ENCODE data around the gene HABP2.
A peak's percentile ranks its signal among the peaks of the same experiment; 100 is the strongest.

Gene HABP2

DNA sequence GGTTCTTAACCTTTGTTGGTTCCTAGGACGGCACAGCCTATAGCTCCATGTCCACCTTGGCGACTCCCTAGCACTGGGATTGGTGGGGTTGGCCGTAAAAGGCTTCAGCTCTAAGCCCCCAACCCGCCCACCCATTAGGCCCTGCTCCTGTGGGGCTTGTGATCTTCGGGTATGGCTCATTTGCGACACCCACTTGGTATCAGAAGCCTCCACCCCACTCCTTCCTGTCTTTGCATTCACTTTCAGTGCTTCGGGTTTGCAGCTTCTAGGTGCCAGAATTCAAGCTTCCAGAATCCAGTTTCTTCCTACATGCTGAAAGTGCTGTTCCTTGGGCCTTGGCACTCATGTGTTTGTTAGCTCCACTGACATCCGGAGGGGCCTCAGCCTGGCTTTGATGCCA is 39.5 kb downstream of the HABP2 start:
- peaks cover 25% of the 10 kb centered on the region for H3K27me3 Mint-ChIP-seq

DNA sequence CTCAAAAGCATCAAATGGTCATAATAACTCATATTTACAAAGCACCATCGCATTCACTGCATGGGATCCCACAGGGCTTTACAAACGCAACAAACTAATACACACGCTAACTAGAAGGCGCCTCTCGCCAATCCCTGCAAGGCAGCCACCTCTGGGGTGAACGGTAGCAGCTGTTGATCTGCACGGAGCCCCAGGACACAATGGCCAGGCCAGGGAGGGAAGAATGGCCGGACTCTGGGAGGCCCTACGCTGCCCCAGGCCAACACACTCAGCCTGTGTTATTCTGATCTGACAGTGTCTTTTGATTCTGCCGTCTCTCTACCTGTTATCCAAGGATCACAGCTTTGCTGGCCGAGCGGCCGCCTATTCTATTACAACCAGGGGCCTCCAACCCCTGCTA is 41.8 kb downstream of the HABP2 start:
- H3K4me3 Mint-ChIP-seq, result no peak overlapping the region
- peaks cover 5% of the 10 kb centered on the region for H3K4me1 Mint-ChIP-seq
- peaks cover 26% of the 10 kb centered on the region for H3K27me3 Mint-ChIP-seq
- ATAC-seq (no peak), DNase-seq (no peak)
- no peak overlapping the region for H3K27ac Mint-ChIP-seq
- no peaks in the 10 kb centered on the region for H3K9me3 Mint-ChIP-seq

More for the DNA sequence above, 39.5 kb downstream of the HABP2 start:
- H3K4me3 Mint-ChIP-seq, result no peak overlapping the region
- no peak for DNase-seq
- ATAC-seq, result no peak
- no peak overlapping the region for H3K27ac Mint-ChIP-seq
- H3K9me3 Mint-ChIP-seq, result no peaks in the 10 kb centered on the region
- H3K4me1 Mint-ChIP-seq, result peaks cover 5% of the 10 kb centered on the region

DNA sequence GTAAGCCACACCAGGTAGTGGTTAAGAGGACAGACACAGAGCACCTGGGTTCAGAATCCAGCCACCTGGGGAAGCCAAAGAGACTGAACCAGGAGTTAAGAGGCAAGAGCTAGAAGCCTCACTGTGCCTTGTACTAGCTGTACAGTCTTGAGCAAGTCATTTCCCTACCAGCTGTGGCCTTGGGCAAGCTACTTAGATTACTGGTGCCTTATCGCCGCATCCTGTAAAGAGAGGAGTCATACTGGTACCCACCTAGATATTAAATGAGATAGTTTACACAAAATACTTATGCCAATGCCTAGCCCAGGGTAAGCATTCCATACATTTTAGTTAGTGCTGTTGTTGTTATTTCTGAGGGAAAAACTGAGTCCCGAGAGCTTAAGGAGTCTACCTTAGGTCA is 47.7 kb downstream of the HABP2 start:
- DNase-seq (no peak), ATAC-seq (no peak)
- Mint-ChIP-seq H3K9me3 (no peaks in the 10 kb centered on the region), H3K27ac (no peak overlapping the region), H3K4me1 (no peaks in the 10 kb centered on the region), H3K27me3 (peaks cover 40% of the 10 kb centered on the region), H3K4me3 (no peak overlapping the region)

DNA sequence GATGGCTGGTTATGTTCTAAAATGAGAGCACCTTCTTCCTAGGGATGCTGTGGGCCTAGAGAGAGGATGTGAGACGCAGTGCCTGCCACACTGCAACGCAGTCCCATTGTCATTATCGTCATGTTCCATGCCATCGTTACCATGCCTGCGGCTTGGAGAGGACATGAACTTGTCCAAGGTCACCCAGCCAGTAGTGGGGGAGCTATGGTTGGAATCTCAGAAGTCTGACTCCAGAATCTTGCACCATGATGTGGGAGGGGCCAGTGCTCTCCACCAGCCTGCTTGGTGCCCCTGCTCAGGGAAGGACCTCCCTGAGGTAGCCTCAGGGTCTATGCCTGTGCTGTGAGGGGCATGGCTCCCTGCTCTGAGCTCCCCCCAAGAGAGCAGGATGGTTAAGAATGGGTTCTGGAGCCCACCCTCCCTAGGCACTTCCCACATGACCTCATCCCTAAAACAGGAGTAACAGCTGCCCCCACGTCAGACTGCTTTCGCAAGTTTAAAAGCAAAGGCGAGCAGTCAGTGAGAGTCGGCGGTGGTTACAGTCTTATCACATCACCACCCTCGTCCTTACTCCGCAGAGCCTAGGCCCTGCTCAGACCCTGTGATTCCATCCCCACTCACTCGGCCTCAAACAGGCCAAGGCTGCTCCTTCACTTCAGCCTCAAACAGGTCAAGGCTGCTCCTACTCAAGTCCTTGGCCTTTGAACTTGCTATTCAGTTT is 50.4 kb downstream of the HABP2 start:
- Mint-ChIP-seq H3K27ac (no peak overlapping the region), H3K4me3 (no peak overlapping the region), H3K4me1 (no peaks in the 10 kb centered on the region), H3K9me3 (no peaks in the 10 kb centered on the region), H3K27me3 (peaks cover 43% of the 10 kb centered on the region)
- DNase-seq (no peak), ATAC-seq (no peak)

DNA sequence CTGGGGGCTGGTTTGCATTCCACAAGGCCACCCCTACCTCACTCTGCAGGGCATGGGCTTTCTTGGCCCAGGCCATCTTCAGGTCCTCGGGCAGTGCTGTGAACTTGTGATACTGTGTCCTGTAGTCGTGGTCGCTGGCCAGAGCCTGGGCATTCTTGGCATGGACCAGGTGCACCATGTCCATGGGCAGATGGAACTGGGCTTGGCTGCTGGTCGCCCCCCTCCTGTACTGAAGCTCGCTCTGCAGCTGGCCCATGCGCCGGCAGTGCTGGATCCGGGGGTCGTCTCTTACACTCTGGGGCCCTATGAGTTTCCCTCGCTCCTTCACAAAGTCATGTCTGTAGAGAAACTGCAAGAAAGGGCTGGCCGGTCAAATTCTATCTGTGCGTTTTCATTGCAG is 51.7 kb downstream of the HABP2 start:
- DNase-seq (no peak), ATAC-seq (no peak)
- Mint-ChIP-seq H3K9me3 (no peaks in the 10 kb centered on the region), H3K4me1 (no peaks in the 10 kb centered on the region), H3K27me3 (peaks cover 54% of the 10 kb centered on the region), H3K27ac (no peak overlapping the region), H3K4me3 (no peak overlapping the region)

DNA sequence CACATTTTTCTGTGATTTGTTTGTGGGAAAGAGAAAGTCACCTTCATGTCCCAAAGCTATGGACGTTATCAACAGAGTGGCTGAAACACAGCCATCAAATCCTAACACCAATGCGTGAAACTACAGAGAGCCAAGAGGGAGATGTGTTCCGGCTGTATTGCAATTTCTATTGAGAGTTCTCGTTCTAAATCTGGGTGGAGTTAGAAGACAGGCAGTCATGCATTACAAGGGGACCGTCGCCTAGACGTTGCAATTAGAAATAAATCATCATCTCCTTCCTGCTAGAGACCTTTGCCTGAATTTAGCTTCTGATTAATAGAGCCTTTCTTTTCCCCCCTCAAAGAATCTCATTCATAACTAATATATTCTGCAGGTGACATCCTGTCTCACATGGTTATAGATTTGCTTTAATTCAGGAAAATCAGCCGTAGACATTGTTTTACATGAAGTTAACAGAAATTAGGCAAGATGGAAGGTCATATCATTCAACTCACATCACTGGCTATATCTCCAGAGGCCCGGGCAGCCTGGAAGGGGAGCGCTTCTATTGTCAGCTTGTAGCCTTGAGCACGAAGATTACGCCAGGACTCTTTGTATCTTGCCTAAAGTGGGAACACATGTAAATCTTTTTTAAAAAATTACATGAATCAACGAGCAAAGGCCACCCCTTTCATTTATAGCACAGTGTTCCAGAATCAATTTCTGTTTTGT is 52.6 kb downstream of the HABP2 start:
- Mint-ChIP-seq H3K9me3 (no peaks in the 10 kb centered on the region), H3K27me3 (peaks cover 51% of the 10 kb centered on the region), H3K4me1 (no peaks in the 10 kb centered on the region), H3K4me3 (no peak overlapping the region), H3K27ac (peak overlapping the region in 1 of 2 donors; percentile 20)
- ATAC-seq (no peak), DNase-seq (no peak)

DNA sequence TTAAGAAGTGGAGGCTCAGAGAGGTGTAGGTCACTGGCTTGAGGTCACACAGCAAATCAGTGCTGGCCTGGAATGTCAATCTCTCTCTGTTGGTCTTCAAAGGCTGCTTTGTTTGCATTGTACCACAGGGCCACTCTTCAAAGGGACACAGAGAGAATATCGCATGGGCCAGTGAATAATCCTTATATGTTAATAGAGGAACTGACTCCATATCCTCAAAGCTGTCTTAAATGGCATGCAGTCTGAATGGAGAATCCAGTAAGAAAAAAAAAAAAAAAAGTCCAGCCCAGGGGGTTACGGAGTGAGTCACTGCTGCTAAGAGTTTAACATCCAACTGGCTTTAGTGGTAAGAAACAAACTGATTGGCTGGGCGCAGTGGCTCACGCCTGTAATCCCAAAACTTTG is 56.9 kb downstream of the HABP2 start:
- Mint-ChIP-seq H3K4me3 (no peak overlapping the region), H3K27ac (no peak overlapping the region), H3K27me3 (peaks cover 65% of the 10 kb centered on the region), H3K9me3 (no peaks in the 10 kb centered on the region), H3K4me1 (no peaks in the 10 kb centered on the region)
- DNase-seq (no peak), ATAC-seq (no peak)

DNA sequence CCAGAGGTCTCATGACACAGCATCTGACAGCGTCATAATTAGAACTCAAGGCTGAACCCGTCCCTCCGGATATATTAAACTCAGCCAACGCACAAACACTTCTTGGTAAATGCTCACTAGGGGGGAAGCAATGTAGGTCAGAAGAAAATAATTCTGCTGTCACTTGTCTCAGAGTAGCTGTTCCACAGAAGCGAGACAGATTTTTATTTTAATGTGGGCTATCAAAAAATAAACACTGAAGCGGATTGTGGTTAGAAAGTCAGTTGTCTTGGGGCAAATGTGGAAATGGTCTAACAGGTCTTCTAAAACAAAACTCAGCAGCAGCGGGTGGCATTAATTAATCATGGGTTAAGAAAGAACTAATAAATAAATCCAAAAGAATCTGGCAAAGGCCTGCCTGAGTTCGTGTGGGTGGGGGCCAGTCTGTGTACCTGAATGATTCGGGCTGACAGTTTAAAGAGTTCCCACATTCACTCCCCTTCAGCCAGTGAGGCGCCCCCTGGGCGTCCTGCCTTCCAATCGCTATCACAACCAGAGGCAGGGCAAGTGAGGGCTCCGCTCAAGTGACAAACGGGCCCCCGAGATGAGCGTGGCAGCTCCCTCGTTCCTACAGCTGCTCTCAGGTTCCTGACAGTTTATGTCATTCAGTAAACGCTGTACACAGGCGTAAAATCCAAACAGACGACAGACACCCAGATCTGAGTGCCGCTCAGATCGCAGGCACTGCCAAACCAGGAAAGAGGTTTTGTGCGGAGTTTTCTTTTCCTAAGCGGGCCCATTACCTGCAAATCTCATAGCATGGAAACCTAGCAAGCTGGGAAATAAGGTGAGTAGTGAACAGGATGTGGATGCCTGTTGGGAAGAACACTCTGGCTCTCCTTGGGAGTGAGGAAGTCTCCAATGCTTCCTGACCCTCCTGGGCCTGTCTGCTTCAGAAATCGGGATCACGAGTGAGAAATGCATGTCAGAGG is 58.1 kb downstream of the HABP2 start:
- Mint-ChIP-seq H3K27ac (no peak overlapping the region), H3K4me3 (no peak overlapping the region), H3K4me1 (no peaks in the 10 kb centered on the region), H3K27me3 (peaks cover 67% of the 10 kb centered on the region), H3K9me3 (no peaks in the 10 kb centered on the region)
- no peak for ATAC-seq
- no peak for DNase-seq

DNA sequence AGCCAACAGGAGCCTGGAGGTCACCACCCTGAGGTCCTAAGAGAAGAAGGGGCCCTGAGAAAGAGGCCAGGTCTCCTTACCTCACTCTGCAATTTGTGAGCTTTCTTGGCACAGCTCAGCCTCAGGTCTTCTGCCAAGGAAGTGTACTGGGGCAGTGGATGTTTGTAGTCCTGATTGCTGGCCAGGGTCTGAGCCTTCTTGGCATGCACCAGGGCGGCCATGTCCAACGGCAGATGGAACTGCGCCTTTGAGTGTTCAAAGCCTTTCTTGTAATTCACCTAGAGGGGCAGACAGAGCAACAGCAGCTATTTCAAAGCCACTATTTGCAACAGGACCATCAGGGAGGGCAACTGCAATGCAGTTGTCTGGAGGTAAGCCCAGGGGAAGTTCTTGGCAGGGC is 59.3 kb downstream of the HABP2 start:
- Mint-ChIP-seq H3K4me1 (no peaks in the 10 kb centered on the region), H3K9me3 (no peaks in the 10 kb centered on the region), H3K4me3 (no peak overlapping the region), H3K27me3 (peaks cover 79% of the 10 kb centered on the region), H3K27ac (no peak overlapping the region)
- ATAC-seq (no peak), DNase-seq (no peak)

DNA sequence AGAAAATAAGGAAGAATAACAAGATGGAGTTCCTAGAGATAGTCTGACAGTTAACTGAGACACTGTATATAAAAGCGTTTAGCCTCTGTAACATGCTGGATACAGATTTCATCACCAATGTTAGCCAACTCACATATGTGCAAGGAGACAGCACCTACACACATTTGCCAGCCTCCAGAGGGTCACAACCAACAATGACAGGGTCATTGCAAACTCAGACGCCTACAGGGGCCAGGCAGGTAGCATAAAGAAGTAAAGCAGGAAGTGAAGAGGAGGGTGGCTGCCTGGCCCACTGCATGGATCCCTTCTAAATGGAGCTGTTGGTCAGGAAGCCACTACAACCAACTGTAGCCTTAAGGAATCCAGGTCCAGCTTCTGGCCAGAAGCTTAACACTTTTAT is 60.6 kb downstream of the HABP2 start:
- H3K9me3 Mint-ChIP-seq, result no peaks in the 10 kb centered on the region
- no peaks in the 10 kb centered on the region for H3K4me1 Mint-ChIP-seq
- no peak for ATAC-seq
- no peak overlapping the region for H3K4me3 Mint-ChIP-seq
- peaks cover 82% of the 10 kb centered on the region for H3K27me3 Mint-ChIP-seq
- peak overlapping the region in 1 of 2 donors; percentile 72 for H3K27ac Mint-ChIP-seq
- no peak for DNase-seq

DNA sequence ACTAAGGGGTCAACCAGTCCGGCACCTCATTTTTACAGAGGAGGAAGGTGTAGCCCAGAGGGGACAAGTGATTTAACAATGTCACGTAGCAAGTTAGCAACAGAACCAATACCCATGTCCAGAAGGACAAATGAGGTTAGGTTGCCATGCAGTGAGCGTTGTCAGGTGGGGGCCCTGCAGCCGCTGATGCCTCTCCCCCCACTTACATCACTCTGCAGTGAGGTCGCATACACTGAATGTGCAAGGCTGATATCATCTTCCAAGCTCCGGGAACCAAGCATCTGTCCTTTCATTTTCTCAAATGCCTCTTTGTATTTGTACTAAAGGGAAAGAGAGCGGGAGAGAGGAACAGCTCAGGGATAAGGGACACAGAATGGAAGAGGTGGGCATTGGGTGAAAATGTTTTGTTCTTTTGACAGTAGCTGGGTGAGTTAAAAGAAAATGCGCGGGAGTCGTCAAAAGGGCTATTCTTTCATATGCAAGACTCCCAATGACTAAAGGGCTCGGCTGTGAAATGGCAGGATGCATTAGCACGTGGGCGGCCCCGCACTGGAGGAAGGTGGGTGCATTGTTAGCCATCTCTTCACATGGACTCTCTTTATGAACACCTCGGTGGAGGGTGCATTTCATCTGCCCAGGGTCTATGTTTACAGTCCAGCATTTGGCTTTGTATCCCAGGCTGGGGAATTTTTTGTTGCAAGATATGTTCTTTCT is 61.3 kb downstream of the HABP2 start:
- Mint-ChIP-seq H3K4me3 (no peak overlapping the region), H3K9me3 (no peaks in the 10 kb centered on the region), H3K27me3 (peaks cover 83% of the 10 kb centered on the region), H3K4me1 (no peaks in the 10 kb centered on the region), H3K27ac (no peak overlapping the region)
- ATAC-seq (no peak), DNase-seq (no peak)

DNA sequence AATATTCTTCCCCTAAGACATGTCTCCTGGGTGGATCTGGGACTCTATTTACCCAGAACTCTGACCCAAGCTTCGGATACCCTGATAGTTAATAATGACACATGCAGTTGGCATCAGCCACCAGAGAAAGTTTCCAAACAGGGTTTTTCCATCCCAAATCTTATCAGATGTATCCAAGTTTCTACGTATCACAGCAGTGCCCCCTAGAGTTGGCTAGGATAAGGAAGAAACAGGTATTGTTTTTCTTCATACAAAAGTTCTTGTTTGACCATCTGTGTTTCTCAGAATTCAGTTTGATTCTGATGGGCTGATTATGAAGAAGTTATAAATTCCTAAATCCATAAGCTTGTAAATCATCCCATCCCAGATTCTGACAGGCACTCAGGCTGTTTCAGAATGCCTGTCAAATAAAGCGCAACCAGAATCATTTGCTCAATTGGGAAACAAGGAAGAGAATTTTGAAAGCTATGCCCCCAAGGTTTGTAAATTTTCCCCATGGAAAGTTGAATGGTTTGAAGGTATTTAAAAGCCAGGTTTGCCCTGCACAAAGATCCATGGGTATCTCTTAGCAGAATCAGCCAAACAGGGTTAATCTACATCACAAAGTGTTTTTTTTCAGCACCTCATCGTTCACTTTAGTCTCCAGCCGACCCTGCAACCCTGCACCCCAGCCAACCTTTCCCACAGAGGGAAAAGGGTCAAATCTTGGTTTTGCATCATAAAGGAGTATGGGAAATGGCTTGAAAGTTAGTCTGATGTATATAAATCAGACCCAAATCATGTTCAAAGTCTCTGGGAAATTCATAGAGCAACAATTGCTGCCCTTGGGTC is 63.6 kb downstream of the HABP2 start:
- DNase-seq, result no peak
- no peaks in the 10 kb centered on the region for H3K9me3 Mint-ChIP-seq
- no peak for ATAC-seq
- no peak overlapping the region for H3K27ac Mint-ChIP-seq
- no peaks in the 10 kb centered on the region for H3K4me1 Mint-ChIP-seq
- H3K27me3 Mint-ChIP-seq, result peaks cover 73% of the 10 kb centered on the region
- H3K4me3 Mint-ChIP-seq, result no peak overlapping the region

DNA sequence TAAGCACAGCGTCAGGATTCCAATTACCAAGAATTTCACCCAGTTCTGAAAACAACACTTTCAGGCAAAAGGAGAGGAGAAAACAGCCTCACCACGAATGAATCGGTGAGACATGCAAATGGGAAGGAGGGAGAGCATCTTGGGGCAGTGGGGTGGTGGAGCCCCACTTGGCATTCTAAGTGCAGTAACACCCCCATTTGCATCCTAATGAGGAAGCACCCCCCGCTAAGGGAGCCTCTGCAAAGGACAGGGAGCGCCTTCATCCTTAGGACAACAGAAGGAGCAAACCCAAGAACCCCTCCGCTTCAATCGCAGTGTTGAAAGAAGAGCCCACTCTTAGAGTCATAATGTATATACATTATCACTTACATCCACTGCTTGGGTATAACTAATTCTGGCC is 64.2 kb downstream of the HABP2 start:
- H3K27me3 Mint-ChIP-seq, result peaks cover 77% of the 10 kb centered on the region
- H3K27ac Mint-ChIP-seq, result no peak overlapping the region
- no peaks in the 10 kb centered on the region for H3K4me1 Mint-ChIP-seq

DNA sequence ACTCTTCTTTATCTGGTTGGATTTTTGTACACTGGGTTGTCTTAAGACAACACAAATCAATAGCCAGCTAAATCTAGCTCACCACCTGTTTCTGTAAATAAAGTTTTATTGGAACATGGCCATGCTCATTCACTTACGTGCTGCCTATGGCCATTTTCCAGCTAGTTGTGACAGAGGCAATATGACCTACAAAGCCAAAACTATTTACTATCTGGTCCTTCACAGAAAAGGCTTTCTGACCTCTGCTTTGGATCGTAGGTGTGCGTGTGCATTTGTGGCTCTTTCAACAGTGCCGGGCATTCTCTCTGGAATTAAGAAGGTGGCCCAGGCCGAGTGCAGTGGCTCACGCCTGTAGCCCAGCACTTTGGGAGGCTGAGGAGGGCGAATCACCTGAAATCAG is 65.5 kb downstream of the HABP2 start:
- H3K9me3 Mint-ChIP-seq, result no peaks in the 10 kb centered on the region
- H3K27me3 Mint-ChIP-seq, result peaks cover 73% of the 10 kb centered on the region
- H3K4me3 Mint-ChIP-seq, result no peak overlapping the region
- H3K27ac Mint-ChIP-seq, result no peak overlapping the region
- ATAC-seq (no peak), DNase-seq (no peak)
- no peaks in the 10 kb centered on the region for H3K4me1 Mint-ChIP-seq

More for the DNA sequence above, 64.2 kb downstream of the HABP2 start:
- Mint-ChIP-seq H3K4me3 (no peak overlapping the region), H3K9me3 (no peaks in the 10 kb centered on the region)
- DNase-seq (no peak), ATAC-seq (no peak)

Measured in stimulated activated naive CD8-positive, alpha-beta T cell treated with anti-CD3 and anti-CD28 coated beads, Interleukin-15, amount 100 ng/mL, for 72 hours (primary cell).